IPS-11a (cell line): ENCODE results near the gene S100A16.
"Not testable (repeated sequence)": the region's sequence is repeated elsewhere in the genome, so short reads cannot be mapped to it uniquely, and the experiment has no call there.

Experiments
- H3K4me3 ChIP-seq: one replicate; pipeline ENCODE4 v1.5.1; 2013; ENCODE audit warnings: low read depth, low read length, control low read depth

The S100A16 gene

GRCh38 chr1:153566414-153567371 lies 46.2 kb downstream of the S100A16 start:
- no peak overlapping the region for H3K4me3 ChIP-seq

- no peak within 1 kb of the TSS for H3K4me3 ChIP-seq
Observed at GRCh38 chr1:153565529-153566374, 47.2 kb downstream of the S100A16 start, which contains the start of gene S100A2. S100A2 (minus strand) TSS chr1:153565844; CDS start chr1:153563877, 1,967 bp downstream.

GRCh38 chr1:153563991-153564390 lies 48.9 kb downstream of the S100A16 start:
- no peak overlapping the region for H3K4me3 ChIP-seq

- no peak overlapping the region for H3K4me3 ChIP-seq
Observed at GRCh38 chr1:153563483-153563901, 49.4 kb downstream of the S100A16 start.

- not testable (repeated sequence) for H3K4me3 ChIP-seq
Observed at GRCh38 chr1:153562021-153562420, 50.9 kb downstream of the S100A16 start.

DNA sequence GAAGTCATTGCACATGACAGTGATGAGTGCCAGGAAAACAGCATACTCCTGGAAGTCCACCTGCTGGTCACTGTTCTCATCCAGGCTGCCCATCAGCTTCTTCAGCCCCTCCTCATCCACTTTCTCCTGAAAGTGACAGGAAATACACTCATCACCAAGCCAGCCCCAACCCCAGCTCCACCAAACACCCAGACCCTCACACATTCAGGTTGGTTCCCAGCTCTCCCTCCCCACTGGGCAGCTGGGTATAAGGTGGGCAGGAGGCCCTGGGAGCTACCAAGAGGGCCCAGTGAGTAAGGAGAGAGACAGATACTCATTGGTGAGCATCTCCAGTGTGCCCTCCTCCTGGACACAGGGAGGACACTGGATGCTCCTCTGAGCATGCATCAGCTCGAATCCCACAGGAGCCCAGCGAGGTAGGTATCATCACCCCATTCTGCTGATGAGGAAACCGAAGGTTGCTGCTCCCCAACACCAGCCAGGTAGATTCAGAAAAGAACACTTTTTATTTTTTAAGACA lies 51.4 kb downstream of the S100A16 start:
- no peak overlapping the region for H3K4me3 ChIP-seq

GRCh38 chr1:153560771-153561465 lies 52.0 kb downstream of the S100A16 start:
- no peak overlapping the region for H3K4me3 ChIP-seq

GRCh38 chr1:153560241-153560640 lies 52.7 kb downstream of the S100A16 start:
- no peak overlapping the region for H3K4me3 ChIP-seq

- H3K4me3 ChIP-seq, result no peak overlapping the region
Observed at GRCh38 chr1:153557877-153558276, 55.1 kb downstream of the S100A16 start.
